ENCODE measurements around the gene SCMH1.

The SCMH1 gene

GRCh38 chr1:40987439-40988276 lies 254.4 kb downstream of the SCMH1 start:
- DNase-seq: no peak

- DNase-seq: no peak
Measured at GRCh38 chr1:40986956-40987355, 255.2 kb downstream of the SCMH1 start.

- DNase-seq: no peak
Measured at GRCh38 chr1:40986328-40986783, 255.8 kb downstream of the SCMH1 start.

GRCh38 chr1:40985875-40986274 lies 256.2 kb downstream of the SCMH1 start:
- DNase-seq: no peak

GRCh38 chr1:40985161-40985560 lies 256.9 kb downstream of the SCMH1 start:
- DNase-seq: no peak

- no peak for DNase-seq
Measured at GRCh38 chr1:40984531-40984930, 257.6 kb downstream of the SCMH1 start.

- no peak for DNase-seq
Measured at GRCh38 chr1:40984066-40984465, 258.0 kb downstream of the SCMH1 start.

- DNase-seq: no peak
Measured at GRCh38 chr1:40983286-40983685, 258.8 kb downstream of the SCMH1 start.

GRCh38 chr1:40982721-40983120 lies 259.4 kb downstream of the SCMH1 start:
- no peak for DNase-seq

GRCh38 chr1:40981691-40982448 lies 260.2 kb downstream of the SCMH1 start:
- DNase-seq: no peak

- peak in 1 of 2 experiments; percentile 22 for DNase-seq
Measured at GRCh38 chr1:40980453-40981121, 261.5 kb downstream of the SCMH1 start.

- DNase-seq: no peak
Measured at GRCh38 chr1:40980068-40980452, 262.0 kb downstream of the SCMH1 start.

GRCh38 chr1:40979241-40980067 lies 262.7 kb downstream of the SCMH1 start, which contains the start of gene CTPS1:
TSS of gene CTPS1 (plus strand) at chr1:40979696. CDS start at chr1:40983291, 3,595 bp downstream.
- peak; percentile 84 to 93 for DNase-seq

- DNase-seq: no peak
Measured at GRCh38 chr1:40978886-40979240, 263.2 kb downstream of the SCMH1 start.

- no peak for DNase-seq
Measured at GRCh38 chr1:40977716-40978115, 264.4 kb downstream of the SCMH1 start.

Measured in SHP77 (cell line).